ENCODE data around the gene C19orf73.

DNA sequence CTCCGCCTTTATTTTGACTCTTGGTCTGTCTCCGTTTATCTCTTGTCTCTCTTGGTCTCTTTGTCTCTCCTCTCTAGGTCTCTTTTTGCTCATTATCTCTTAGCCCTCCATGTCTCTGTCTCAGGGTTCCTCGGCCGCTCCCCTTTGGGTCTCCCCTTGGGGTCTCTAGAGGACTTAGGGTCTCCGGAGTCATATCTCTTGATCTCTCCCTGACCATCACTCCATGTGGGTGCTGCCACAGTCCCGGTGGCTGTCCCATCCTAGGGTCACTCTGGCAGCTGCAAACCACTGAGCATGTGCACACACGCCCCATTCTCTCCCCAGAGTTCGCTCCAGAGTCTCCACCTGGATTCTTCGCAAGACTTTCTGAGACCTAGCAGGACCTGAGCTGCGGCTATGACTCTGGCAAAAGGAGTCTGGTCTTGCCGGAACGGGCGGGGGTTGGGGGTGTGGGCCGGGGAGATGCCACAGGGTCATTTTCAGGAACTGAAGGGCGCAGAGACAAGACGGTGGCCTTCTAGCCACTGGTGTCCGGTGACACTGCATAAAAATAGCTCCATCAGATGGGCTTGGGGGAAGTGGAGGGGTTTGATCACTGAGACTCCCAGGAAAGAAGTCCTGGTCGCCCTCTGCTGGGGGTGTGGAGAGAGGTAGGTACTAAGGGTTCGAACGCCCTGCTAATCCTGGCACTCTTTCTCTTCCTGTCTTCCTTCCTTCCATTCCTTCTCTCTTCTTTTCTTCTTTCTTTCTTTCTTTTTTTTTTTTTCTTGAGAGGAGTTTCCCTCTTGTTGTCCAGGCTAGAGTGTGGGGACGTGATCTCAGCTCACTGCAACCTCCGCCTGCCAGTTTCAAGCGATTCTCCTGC is 45.2 kb downstream of the C19orf73 start:
- TF ChIP-seq ZFP30 (CRISPR knock-in tag; IDR thresholded peaks at IDR 0.05) = no peak
- no peak for TF ChIP-seq SNAI2 (CRISPR knock-in tag; IDR thresholded peaks at IDR 0.05)
- TF ChIP-seq ESRRG (CRISPR knock-in tag; IDR thresholded peaks at IDR 0.05) = no peak
- TF ChIP-seq, protein P1, sequence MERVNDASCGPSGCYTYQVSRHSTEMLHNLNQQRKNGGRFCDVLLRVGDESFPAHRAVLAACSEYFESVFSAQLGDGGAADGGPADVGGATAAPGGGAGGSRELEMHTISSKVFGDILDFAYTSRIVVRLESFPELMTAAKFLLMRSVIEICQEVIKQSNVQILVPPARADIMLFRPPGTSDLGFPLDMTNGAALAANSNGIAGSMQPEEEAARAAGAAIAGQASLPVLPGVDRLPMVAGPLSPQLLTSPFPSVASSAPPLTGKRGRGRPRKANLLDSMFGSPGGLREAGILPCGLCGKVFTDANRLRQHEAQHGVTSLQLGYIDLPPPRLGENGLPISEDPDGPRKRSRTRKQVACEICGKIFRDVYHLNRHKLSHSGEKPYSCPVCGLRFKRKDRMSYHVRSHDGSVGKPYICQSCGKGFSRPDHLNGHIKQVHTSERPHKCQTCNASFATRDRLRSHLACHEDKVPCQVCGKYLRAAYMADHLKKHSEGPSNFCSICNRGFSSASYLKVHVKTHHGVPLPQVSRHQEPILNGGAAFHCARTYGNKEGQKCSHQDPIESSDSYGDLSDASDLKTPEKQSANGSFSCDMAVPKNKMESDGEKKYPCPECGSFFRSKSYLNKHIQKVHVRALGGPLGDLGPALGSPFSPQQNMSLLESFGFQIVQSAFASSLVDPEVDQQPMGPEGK (CRISPR knock-in tag; IDR thresholded peaks at IDR 0.05; ENCODE audit: borderline replicate concordance) = no peak
- TF ChIP-seq TOX (CRISPR knock-in tag; IDR thresholded peaks at IDR 0.05; ENCODE audit: borderline replicate concordance) = no peak
